GM23248 (cell line): ENCODE measurements around the gene NUDT22.

Experiments used
- EZH2 ChIP-seq: fragments of 200-600 bp; sonication (generic); IDR thresholded peaks from 2 replicates; pipeline ENCODE4 v1.6.1; 2018; ENCODE audit warnings: antibody characterized with exemption, mild to moderate bottlenecking; ENCODE audit not compliant: insufficient read depth, poor library complexity, severe bottlenecking
- EZH2phosphoT487 ChIP-seq: fragments of 200-600 bp; sonication (generic); IDR thresholded peaks from 2 replicates; pipeline ENCODE4 v1.6.1; 2018; ENCODE audit warnings: antibody characterized with exemption, moderate library complexity, mild to moderate bottlenecking, low read depth; ENCODE audit not compliant: insufficient read depth

DNA sequence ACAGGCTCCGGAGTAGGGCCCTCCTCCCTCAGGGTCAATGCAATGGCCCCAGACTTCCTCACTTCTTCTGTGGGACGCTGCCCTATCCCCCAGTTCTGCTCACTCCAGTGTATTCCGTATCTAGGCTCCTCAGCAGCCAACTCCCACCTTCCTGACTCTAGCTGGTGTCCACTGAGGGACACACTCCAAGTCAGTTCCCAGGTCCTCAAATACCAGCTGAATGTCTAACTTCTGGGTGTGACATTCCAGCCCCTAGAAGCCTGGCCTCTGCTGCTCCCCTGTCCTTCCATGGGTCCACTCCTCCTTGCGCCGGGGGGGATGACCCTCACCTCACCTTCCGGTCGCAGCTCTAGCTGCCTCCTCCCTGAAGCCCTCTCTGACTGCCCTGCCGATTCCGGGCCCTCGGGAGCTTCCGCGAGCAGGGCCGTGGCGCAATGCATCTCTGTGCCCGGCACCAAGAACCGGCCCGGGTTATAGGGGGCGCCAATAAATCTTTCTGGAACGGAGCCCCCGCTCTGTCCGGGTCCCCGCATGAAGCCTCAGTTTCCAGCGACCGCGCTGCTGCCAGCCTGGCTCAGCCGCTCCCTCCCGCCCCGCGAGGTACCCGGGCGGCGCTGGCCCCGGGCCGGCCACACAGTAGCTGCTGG, 42.9 kb downstream of the NUDT22 start:
- no peak for TF ChIP-seq EZH2
- no peak for TF ChIP-seq EZH2phosphoT487
